ENCODE data around the gene MEST.

GRCh38 chr7:130461272-130461671 is 30.6 kb upstream of the MEST start:
- TF ChIP-seq EZH2 (IDR thresholded peaks at IDR 0.05; ENCODE audit: borderline replicate concordance, low read depth, low read length, severe bottlenecking) (no peak), GATA2 (IDR thresholded peaks at IDR 0.05; ENCODE audit: insufficient read depth, insufficient read length, low read depth, low read length) (no peak), POLR2A (IDR thresholded peaks at IDR 0.05; ENCODE audit: low read depth, low read length) (no peak), POLR2AphosphoS5 (IDR thresholded peaks at IDR 0.05; ENCODE audit: insufficient read depth, low read depth, low read length) (no peak), JUN (IDR thresholded peaks at IDR 0.05; ENCODE audit: borderline replicate concordance, insufficient read depth, insufficient read length, low read depth) (no peak), MYC (IDR thresholded peaks at IDR 0.05; ENCODE audit: low read depth, low read length) (no peak), MAX (IDR thresholded peaks at IDR 0.05; ENCODE audit: insufficient read depth, insufficient read length) (no peak)
- TF ChIP-seq, protein P1, sequence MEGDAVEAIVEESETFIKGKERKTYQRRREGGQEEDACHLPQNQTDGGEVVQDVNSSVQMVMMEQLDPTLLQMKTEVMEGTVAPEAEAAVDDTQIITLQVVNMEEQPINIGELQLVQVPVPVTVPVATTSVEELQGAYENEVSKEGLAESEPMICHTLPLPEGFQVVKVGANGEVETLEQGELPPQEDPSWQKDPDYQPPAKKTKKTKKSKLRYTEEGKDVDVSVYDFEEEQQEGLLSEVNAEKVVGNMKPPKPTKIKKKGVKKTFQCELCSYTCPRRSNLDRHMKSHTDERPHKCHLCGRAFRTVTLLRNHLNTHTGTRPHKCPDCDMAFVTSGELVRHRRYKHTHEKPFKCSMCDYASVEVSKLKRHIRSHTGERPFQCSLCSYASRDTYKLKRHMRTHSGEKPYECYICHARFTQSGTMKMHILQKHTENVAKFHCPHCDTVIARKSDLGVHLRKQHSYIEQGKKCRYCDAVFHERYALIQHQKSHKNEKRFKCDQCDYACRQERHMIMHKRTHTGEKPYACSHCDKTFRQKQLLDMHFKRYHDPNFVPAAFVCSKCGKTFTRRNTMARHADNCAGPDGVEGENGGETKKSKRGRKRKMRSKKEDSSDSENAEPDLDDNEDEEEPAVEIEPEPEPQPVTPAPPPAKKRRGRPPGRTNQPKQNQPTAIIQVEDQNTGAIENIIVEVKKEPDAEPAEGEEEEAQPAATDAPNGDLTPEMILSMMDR (IDR thresholded peaks at IDR 0.05; ENCODE audit: extremely low read depth in 1 of 2, insufficient read depth in 1 of 2, low read depth in 1 of 2, low read length in 2 of 2), result no peak
